ENCODE measurements around the gene CCDC159. TPM values are rescaled to one million over a fixed set of nuclear protein-coding genes. Genes with fewer than 3 reads are reported as not detected.
"Not testable (repeated sequence)": the region's sequence is repeated elsewhere in the genome, so short reads cannot be mapped to it uniquely, and the experiment has no call there.

The CCDC159 gene
- total RNA-seq, 2 donors from 2014 or later = 26.5 to 32.6 TPM

- no peaks in the 10 kb centered on the region for H3K4me1 ChIP-seq
- H3K4me3 ChIP-seq = no peak overlapping the region
- intact Hi-C loops (cut with DNase I) = no loop called here
- TF ChIP-seq CTCF (IDR thresholded peaks at IDR 0.05) (no peak), POLR2A (IDR thresholded peaks at IDR 0.05) (no peak)
- no peaks in the 10 kb centered on the region for H3K9me3 ChIP-seq
- no peaks in the 10 kb centered on the region for H3K27me3 ChIP-seq
- 71 to 83% methylated on average over 4 of the region's 4 CpGs for WGBS, 2 donors
- H3K27ac ChIP-seq = no peak overlapping the region
- ATAC-seq (no peak), DNase-seq (no peak)
- peaks cover 10 to 45% of the 10 kb centered on the region in 2 donors for H3K36me3 ChIP-seq (replicated peaks in 1 of 2; ENCODE audit: insufficient read depth in 1 of 2, low read depth in 2 of 2)
These were observed 16.2 kb upstream of the CCDC159 start for GRCh38 chr19:11330127-11330526.

- peaks cover 10 to 56% of the 10 kb centered on the region in 2 donors for H3K36me3 ChIP-seq (replicated peaks in 1 of 2; ENCODE audit: insufficient read depth in 1 of 2, low read depth in 2 of 2)
- 78 to 94% methylated on average over 4 of the region's 4 CpGs for whole genome bisulfite sequencing, 2 donors
These were observed 14.8 kb upstream of the CCDC159 start for GRCh38 chr19:11331502-11331901.

GRCh38 chr19:11332822-11333221 lies 13.5 kb upstream of the CCDC159 start:
- peaks cover 10 to 47% of the 10 kb centered on the region in 2 donors for H3K36me3 ChIP-seq (replicated peaks in 1 of 2; ENCODE audit: insufficient read depth in 1 of 2, low read depth in 2 of 2)
- no peak for DNase-seq
- no peaks in the 10 kb centered on the region for H3K9me3 ChIP-seq
- intact Hi-C loops (cut with DNase I) = no loop called here
- no peaks in the 10 kb centered on the region for H3K27me3 ChIP-seq
- H3K4me3 ChIP-seq = no peak overlapping the region
- H3K4me1 ChIP-seq = peaks cover 16% of the 10 kb centered on the region
- 94 to 96% methylated on average over 5 of the region's 5 CpGs for WGBS, 2 donors
- ATAC-seq = no peak
- H3K27ac ChIP-seq = no peak overlapping the region
- TF ChIP-seq CTCF (IDR thresholded peaks at IDR 0.05) (no peak), POLR2A (IDR thresholded peaks at IDR 0.05) (no peak)

More at GRCh38 chr19:11331502-11331901, 14.8 kb upstream of the CCDC159 start:
- Histone ChIP-seq H3K27ac (no peak overlapping the region), H3K4me1 (peaks cover 3% of the 10 kb centered on the region), H3K4me3 (no peak overlapping the region), H3K27me3 (no peaks in the 10 kb centered on the region), H3K9me3 (no peaks in the 10 kb centered on the region)
- no peak for DNase-seq
- intact Hi-C loops (cut with DNase I) = no loop called here
- no peak for ATAC-seq
- TF ChIP-seq CTCF (IDR thresholded peaks at IDR 0.05) (no peak), POLR2A (IDR thresholded peaks at IDR 0.05) (no peak)

- H3K27me3 ChIP-seq; H3K4me3 ChIP-seq; intact Hi-C loops (cut with DNase I); H3K9me3 ChIP-seq; ATAC-seq; DNase-seq; H3K27ac ChIP-seq: not testable (repeated sequence)
- 82 to 83% methylated on average over 9 of the region's 9 CpGs for WGBS, 2 donors
- peaks cover 10 to 42% of the 10 kb centered on the region in 2 donors for H3K36me3 ChIP-seq (replicated peaks in 1 of 2; ENCODE audit: insufficient read depth in 1 of 2, low read depth in 2 of 2)
- peaks cover 22% of the 10 kb centered on the region for H3K4me1 ChIP-seq
These were observed 12.5 kb upstream of the CCDC159 start for GRCh38 chr19:11333838-11334237.

GRCh38 chr19:11335449-11336146 lies 10.7 kb upstream of the CCDC159 start:
- Histone ChIP-seq H3K4me3 (no peak overlapping the region), H3K27ac (no peak overlapping the region), H3K27me3 (no peaks in the 10 kb centered on the region), H3K36me3 (replicated peaks in 1 of 2; ENCODE audit: insufficient read depth in 1 of 2, low read depth in 2 of 2) (peaks cover 10 to 35% of the 10 kb centered on the region in 2 donors), H3K9me3 (no peaks in the 10 kb centered on the region), H3K4me1 (peaks cover 27% of the 10 kb centered on the region)
- peak in 1 of 4 donors; percentile 35 for DNase-seq
- WGBS, 2 donors = 92 to 93% methylated on average over 12 to 17 of the region's 17 CpGs
- TF ChIP-seq CTCF (IDR thresholded peaks at IDR 0.05) = no peak
- no peak for TF ChIP-seq POLR2A (IDR thresholded peaks at IDR 0.05)
- intact Hi-C loops (cut with DNase I) = no loop called here
- no peak for ATAC-seq
